ENCODE data around the gene ARL6IP6. TPM values are rescaled to one million over a fixed set of nuclear protein-coding genes. Genes with fewer than 3 reads are reported as not detected.

Gene ARL6IP6
- total RNA-seq, 2 donors from 2014 or later = 45.7 to 55.2 TPM

- TF ChIP-seq CTCF (conservative IDR thresholded peaks at IDR 0.05) = no peak
- no peak overlapping the region for H3K4me3 ChIP-seq (ENCODE audit: low read length)
- H3K27me3 ChIP-seq (ENCODE audit: control insufficient read depth, insufficient read depth, low read length, poor library complexity, severe bottlenecking) = no peaks in the 10 kb centered on the region
- H3K4me1 ChIP-seq (ENCODE audit: control insufficient read depth, insufficient read depth, low read length) = no peaks in the 10 kb centered on the region
- H3K9me3 ChIP-seq (ENCODE audit: control insufficient read depth, low read length) = no peaks in the 10 kb centered on the region
- peak overlapping the region; percentile 35 for H3K27ac Mint-ChIP-seq
- DNase-seq = no peak
- no peaks in the 10 kb centered on the region for H3K9me3 Mint-ChIP-seq
- 90% methylated on average over 3 of the region's 3 CpGs; no CpG with 5 or more reads in 1 of the 2 experiments for WGBS, 2 experiments (ENCODE audit: insufficient coverage in 1 of 2, insufficient read length in 1 of 2)
- H3K27ac ChIP-seq (ENCODE audit: low read depth, low read length) = no peak overlapping the region
- H3K4me3 Mint-ChIP-seq = no peak overlapping the region
- no peaks in the 10 kb centered on the region for H3K27me3 Mint-ChIP-seq (ENCODE audit: insufficient read depth)
- peaks cover 86% of the 10 kb centered on the region for H3K36me3 ChIP-seq (ENCODE audit: control insufficient read depth, insufficient read depth, low read length)
- H3K36me3 Mint-ChIP-seq (ENCODE audit: low read depth) = peaks cover 51% of the 10 kb centered on the region
- H3K4me1 Mint-ChIP-seq = no peaks in the 10 kb centered on the region
- H3K9ac ChIP-seq (ENCODE audit: extremely low read depth, low read length, poor library complexity, severe bottlenecking) = no peak overlapping the region
Observed at GRCh38 chr2:152695763-152696162, 22.7 kb upstream of the ARL6IP6 start.

- Histone ChIP-seq H3K4me1 (ENCODE audit: control insufficient read depth, insufficient read depth, low read length) (no peaks in the 10 kb centered on the region), H3K4me3 (ENCODE audit: low read length) (no peak overlapping the region), H3K36me3 (ENCODE audit: control insufficient read depth, insufficient read depth, low read length) (peaks cover 85% of the 10 kb centered on the region), H3K27ac (ENCODE audit: low read depth, low read length) (no peak overlapping the region), H3K27me3 (ENCODE audit: control insufficient read depth, insufficient read depth, low read length, poor library complexity, severe bottlenecking) (no peaks in the 10 kb centered on the region), H3K9ac (ENCODE audit: extremely low read depth, low read length, poor library complexity, severe bottlenecking) (no peak overlapping the region), H3K9me3 (ENCODE audit: control insufficient read depth, low read length) (peaks cover 5% of the 10 kb centered on the region)
- no peaks in the 10 kb centered on the region for H3K27me3 Mint-ChIP-seq (ENCODE audit: insufficient read depth)
- no peaks in the 10 kb centered on the region for H3K9me3 Mint-ChIP-seq
- no CpG with 5 or more reads among the region's 1 CpG for WGBS, 2 experiments (ENCODE audit: insufficient coverage in 1 of 2, insufficient read length in 1 of 2)
- no peak for DNase-seq
- no peak overlapping the region for H3K27ac Mint-ChIP-seq
- no peak for TF ChIP-seq CTCF (conservative IDR thresholded peaks at IDR 0.05)
- no peak overlapping the region for H3K4me3 Mint-ChIP-seq
- H3K4me1 Mint-ChIP-seq = no peaks in the 10 kb centered on the region
- peaks cover 53% of the 10 kb centered on the region for H3K36me3 Mint-ChIP-seq (ENCODE audit: low read depth)
Observed at GRCh38 chr2:152696476-152696875, 21.9 kb upstream of the ARL6IP6 start.

DNA sequence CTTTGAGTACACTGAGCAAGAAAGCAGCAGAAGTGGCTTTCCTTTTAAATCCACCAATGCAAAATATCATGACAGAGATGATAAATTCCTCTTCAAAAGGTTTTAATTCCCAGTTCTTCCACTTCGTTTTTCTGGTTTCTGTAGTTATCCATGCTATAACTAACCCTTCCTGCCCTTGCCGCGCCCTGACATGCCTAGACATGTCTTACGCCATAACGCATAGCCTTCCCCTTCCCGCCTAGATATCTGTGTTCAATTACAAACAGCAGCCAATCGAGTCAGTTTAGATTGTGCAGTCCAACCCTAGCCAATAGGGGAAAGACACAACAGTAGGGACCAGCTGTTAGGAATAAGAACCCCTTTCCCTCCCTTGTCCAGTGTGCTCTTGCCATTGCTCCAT lies 17.2 kb upstream of the ARL6IP6 start:
- Mint-ChIP-seq H3K4me3 (no peak overlapping the region), H3K27ac (peak overlapping the region; percentile 75)
- no peak for TF ChIP-seq CTCF (conservative IDR thresholded peaks at IDR 0.05)

More for the DNA sequence above, 17.2 kb upstream of the ARL6IP6 start:
- H3K9me3 ChIP-seq (ENCODE audit: control insufficient read depth, low read length) = peaks cover 28% of the 10 kb centered on the region
- no peak overlapping the region for H3K4me3 ChIP-seq (ENCODE audit: low read length)
- Mint-ChIP-seq H3K9me3 (no peaks in the 10 kb centered on the region), H3K27me3 (ENCODE audit: insufficient read depth) (no peaks in the 10 kb centered on the region), H3K4me1 (peaks cover 37% of the 10 kb centered on the region), H3K36me3 (ENCODE audit: low read depth) (peaks cover 48% of the 10 kb centered on the region)
- WGBS, 2 experiments (ENCODE audit: insufficient coverage in 1 of 2, insufficient read length in 1 of 2) = 94 to 95% methylated on average over 4 to 7 of the region's 7 CpGs
- no peaks in the 10 kb centered on the region for H3K27me3 ChIP-seq (ENCODE audit: control insufficient read depth, insufficient read depth, low read length, poor library complexity, severe bottlenecking)
- H3K27ac ChIP-seq (ENCODE audit: low read depth, low read length) = no peak overlapping the region
- H3K36me3 ChIP-seq (ENCODE audit: control insufficient read depth, insufficient read depth, low read length) = peaks cover 88% of the 10 kb centered on the region
- H3K4me1 ChIP-seq (ENCODE audit: control insufficient read depth, insufficient read depth, low read length) = no peaks in the 10 kb centered on the region
- H3K9ac ChIP-seq (ENCODE audit: extremely low read depth, low read length, poor library complexity, severe bottlenecking) = no peak overlapping the region
- no peak for DNase-seq
